Endothelial cell of umbilical vein (primary cell): ENCODE data around the gene SCN5A.

Source experiments
- GATA2 ChIP-seq: IDR thresholded peaks from 2 replicates; pipeline ENCODE4 v1.7.0; 2011; ENCODE audit warnings: low read depth, mild to moderate bottlenecking, moderate library complexity, mixed read lengths, low read length; ENCODE audit not compliant: insufficient read length, insufficient read depth
- POLR2A ChIP-seq: IDR thresholded peaks from 2 replicates; pipeline ENCODE4 v1.6.1; 2012; ENCODE audit warnings: low read depth, mild to moderate bottlenecking, control low read depth, low read length
- TF ChIP-seq, protein P1 (sequence below): IDR thresholded peaks from 2 replicates; pipeline ENCODE4 v1.6.1; 2011; ENCODE audit not compliant: insufficient read depth, insufficient read length

DNA sequence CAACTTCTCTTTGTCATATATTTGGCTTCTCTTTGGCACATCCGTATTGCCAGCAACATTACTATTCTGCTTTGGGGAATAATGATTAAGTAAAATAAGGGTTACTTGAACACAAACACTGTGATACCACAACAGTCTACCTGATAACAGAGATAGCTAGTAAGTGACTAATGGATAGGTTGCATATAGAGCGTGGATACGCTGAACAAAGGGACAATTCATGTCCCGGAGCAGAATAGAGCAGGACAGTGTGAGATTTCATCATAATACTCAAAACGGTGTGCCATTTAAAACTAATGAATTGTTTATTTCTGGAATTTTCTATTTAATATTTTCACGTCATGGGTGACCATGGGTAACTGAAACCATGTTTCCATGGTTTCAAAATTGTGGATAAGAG is 54.1 kb downstream of the SCN5A start:
- TF ChIP-seq, protein P1, sequence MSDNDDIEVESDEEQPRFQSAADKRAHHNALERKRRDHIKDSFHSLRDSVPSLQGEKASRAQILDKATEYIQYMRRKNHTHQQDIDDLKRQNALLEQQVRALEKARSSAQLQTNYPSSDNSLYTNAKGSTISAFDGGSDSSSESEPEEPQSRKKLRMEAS, result no peak
- TF ChIP-seq POLR2A (no peak), GATA2 (no peak)
